Measurements from ENCODE around the gene ZNF660. TPM values are rescaled to one million over a fixed set of nuclear protein-coding genes. Genes with fewer than 3 reads are reported as not detected.

Gene ZNF660
- 0.55 and 1.7 TPM in 2 replicates for total RNA-seq

GRCh38 chr3:44584646-44585501 is at the start of gene ZNF660:
ZNF660 (plus strand) TSS chr3:44584964; CDS start chr3:44594194, 9,230 bp downstream.

GRCh38 chr3:44554626-44555592 is 29.9 kb upstream of the ZNF660 start, which contains the start of gene ZKSCAN7:
ZKSCAN7 (plus strand) TSS chr3:44555193; CDS start chr3:44557048, 1,855 bp downstream.

GRCh38 chr3:44624749-44625480 is 40.2 kb downstream of the ZNF660 start, which contains the start of gene ZNF197:
ZNF197 (plus strand) TSS chr3:44625036; CDS start chr3:44629155, 4,119 bp downstream.

GRCh38 chr3:44648564-44649229 is 63.9 kb downstream of the ZNF660 start, which contains the start of gene ZNF35:
ZNF35 (plus strand) TSS chr3:44648732; CDS start chr3:44651068, 2,336 bp downstream.

Other genes starting within 250 kb of the ZNF660 start
- gene TCAIM, start 246.2 kb upstream of the ZNF660 start, total RNA-seq: 20.6 and 31.9 TPM in 2 replicates
- gene ZNF445, start 107.3 kb upstream of the ZNF660 start, total RNA-seq: 10.9 and 11.7 TPM in 2 replicates
- 5.5 and 7.4 TPM in 2 replicates for gene ZKSCAN7, start 29.8 kb upstream of the ZNF660 start, total RNA-seq
- 18.3 and 18.9 TPM in 2 replicates for gene ZNF197, start 40.1 kb downstream of the ZNF660 start, total RNA-seq
- gene ZNF35, start 63.8 kb downstream of the ZNF660 start, total RNA-seq: 9.0 and 14.4 TPM in 2 replicates
- 4.7 and 5.8 TPM in 2 replicates for gene ZNF502, start 127.7 kb downstream of the ZNF660 start, total RNA-seq
- gene ZNF501, start 144.7 kb downstream of the ZNF660 start, total RNA-seq: 7.1 and 8.1 TPM in 2 replicates
- 17.4 and 19.5 TPM in 2 replicates for gene KIAA1143, start 176.7 kb downstream of the ZNF660 start, total RNA-seq
- gene KIF15, start 176.8 kb downstream of the ZNF660 start, total RNA-seq: 7.4 and 27.2 TPM in 2 replicates

Data from uterine smooth muscle cell (primary cell).